Inflammatory macrophage (primary cell): ENCODE data around the gene MAP2K6.
A peak's percentile ranks its signal among the peaks of the same experiment; 100 is the strongest.
"Not testable (repeated sequence)": the region's sequence is repeated elsewhere in the genome, so short reads cannot be mapped to it uniquely, and the experiment has no call there.

Source experiments
- DNase-seq, 2 donors: peaks; one replicate each; pipeline ENCODE4 v3.0.0-alpha.2; 2020 to 2022

MAP2K6 gene

GRCh38 chr17:69457603-69458002, 43.1 kb downstream of the MAP2K6 start:
- DNase-seq, result no peak

GRCh38 chr17:69460963-69461922, 46.7 kb downstream of the MAP2K6 start:
- DNase-seq, result no peak

GRCh38 chr17:69461951-69462369, 47.5 kb downstream of the MAP2K6 start:
- DNase-seq, result no peak

GRCh38 chr17:69462882-69463281, 48.4 kb downstream of the MAP2K6 start:
- no peak for DNase-seq

GRCh38 chr17:69466451-69466850, 52.0 kb downstream of the MAP2K6 start:
- DNase-seq, result no peak

GRCh38 chr17:69466905-69467667, 52.6 kb downstream of the MAP2K6 start:
- no peak for DNase-seq

GRCh38 chr17:69468207-69468606, 53.7 kb downstream of the MAP2K6 start:
- DNase-seq, result no peak

- no peak for DNase-seq
These were observed 56.2 kb downstream of the MAP2K6 start for GRCh38 chr17:69470702-69471101.

GRCh38 chr17:69471406-69471805, 56.9 kb downstream of the MAP2K6 start:
- DNase-seq, result no peak

- DNase-seq, result peak; percentile 3 to 16
These were observed 59.6 kb downstream of the MAP2K6 start for GRCh38 chr17:69473841-69474831.

- no peak for DNase-seq
These were observed 62.9 kb downstream of the MAP2K6 start for GRCh38 chr17:69477204-69477902.

- no peak for DNase-seq
These were observed 63.4 kb downstream of the MAP2K6 start for GRCh38 chr17:69477903-69478266.

- no peak for DNase-seq
These were observed 64.4 kb downstream of the MAP2K6 start for GRCh38 chr17:69478916-69479315.

GRCh38 chr17:69479756-69480155, 65.3 kb downstream of the MAP2K6 start:
- DNase-seq, result not testable (repeated sequence)

- DNase-seq, result peak; percentile 28 to 50
These were observed 65.7 kb downstream of the MAP2K6 start for GRCh38 chr17:69480245-69480644.

- peak; percentile 64 to 75 for DNase-seq
These were observed 70.8 kb downstream of the MAP2K6 start for GRCh38 chr17:69485251-69485661.

GRCh38 chr17:69485901-69486643, 71.6 kb downstream of the MAP2K6 start:
- DNase-seq, result no peak

- DNase-seq, result peak in 1 of 2 donors; percentile 13
These were observed 72.5 kb downstream of the MAP2K6 start for GRCh38 chr17:69486779-69487637.

- DNase-seq, result no peak
These were observed 74.8 kb downstream of the MAP2K6 start for GRCh38 chr17:69489313-69489712.
